Tracheal epithelial cell (primary cell): ENCODE data around the gene ARL14EP. TPM values are rescaled to one million over a fixed set of nuclear protein-coding genes. Genes with fewer than 3 reads are reported as not detected.

Experiments used
- total RNA-seq: library from RNA; depleted of rRNA; stranded (reverse); fragments of >200 nt; gene quantifications from 2 replicates; pipeline ENCODE4 v1.2.1, GENCODE V29; 2014

The ARL14EP gene
- total RNA-seq = 13.3 and 22.6 TPM in 2 replicates

DNA sequence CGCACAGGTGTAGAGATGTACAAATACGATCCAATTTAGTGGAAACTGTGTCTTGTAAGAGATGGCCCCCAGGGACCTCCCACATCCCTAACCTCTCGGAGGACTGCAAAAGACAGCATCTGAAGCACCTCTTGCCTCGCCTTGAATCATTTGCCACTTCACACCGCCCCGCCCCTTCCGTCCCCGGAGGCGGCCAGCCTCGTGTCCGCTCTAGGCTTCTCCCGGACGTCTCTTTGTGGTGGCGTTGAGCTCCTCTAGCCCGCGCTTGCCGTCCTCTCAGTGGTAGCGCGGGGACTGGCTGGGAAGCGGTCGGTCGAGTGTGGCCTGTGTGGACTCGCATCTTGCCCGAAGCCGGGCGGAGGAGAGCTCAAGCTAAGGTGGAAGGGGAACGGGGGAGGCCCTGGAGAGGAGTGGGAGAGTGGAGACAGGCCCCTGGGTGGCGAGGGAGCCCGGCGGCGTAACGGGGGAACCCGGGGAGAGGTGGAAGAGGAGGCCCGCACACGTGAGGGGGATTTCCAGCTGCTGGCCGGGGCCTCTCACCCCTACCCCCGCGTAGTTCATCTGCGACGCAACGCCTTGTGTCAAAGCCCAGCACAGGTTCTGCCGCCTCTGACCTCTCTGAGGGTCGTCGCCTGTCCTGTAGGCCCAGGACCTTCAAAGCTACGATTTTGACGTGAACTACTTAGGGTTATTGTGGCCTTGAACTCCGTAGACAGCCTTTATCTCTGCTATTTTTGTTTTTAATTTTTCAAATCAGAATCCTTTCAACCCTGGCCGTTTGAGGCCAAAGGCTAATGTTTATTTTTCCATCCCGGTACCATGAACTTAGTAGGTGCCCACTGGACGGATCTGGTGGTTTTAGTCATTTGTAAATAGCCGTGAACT is at the start of gene ARL14EP:
TSS of gene ARL14EP (plus strand) at position 279 of the 885 bp plus-strand sequence. CDS start 7,845 bp downstream, outside the sequence.

Other genes with a start within 250 kb of the ARL14EP start
- not detected in 2 replicates for gene FSHB, start 92.1 kb upstream of the ARL14EP start, total RNA-seq